ENCODE results near the gene TMEM232.
"Not testable (repeated sequence)": the region's sequence is repeated elsewhere in the genome, so short reads cannot be mapped to it uniquely, and the experiment has no call there.

TMEM232 gene

DNA sequence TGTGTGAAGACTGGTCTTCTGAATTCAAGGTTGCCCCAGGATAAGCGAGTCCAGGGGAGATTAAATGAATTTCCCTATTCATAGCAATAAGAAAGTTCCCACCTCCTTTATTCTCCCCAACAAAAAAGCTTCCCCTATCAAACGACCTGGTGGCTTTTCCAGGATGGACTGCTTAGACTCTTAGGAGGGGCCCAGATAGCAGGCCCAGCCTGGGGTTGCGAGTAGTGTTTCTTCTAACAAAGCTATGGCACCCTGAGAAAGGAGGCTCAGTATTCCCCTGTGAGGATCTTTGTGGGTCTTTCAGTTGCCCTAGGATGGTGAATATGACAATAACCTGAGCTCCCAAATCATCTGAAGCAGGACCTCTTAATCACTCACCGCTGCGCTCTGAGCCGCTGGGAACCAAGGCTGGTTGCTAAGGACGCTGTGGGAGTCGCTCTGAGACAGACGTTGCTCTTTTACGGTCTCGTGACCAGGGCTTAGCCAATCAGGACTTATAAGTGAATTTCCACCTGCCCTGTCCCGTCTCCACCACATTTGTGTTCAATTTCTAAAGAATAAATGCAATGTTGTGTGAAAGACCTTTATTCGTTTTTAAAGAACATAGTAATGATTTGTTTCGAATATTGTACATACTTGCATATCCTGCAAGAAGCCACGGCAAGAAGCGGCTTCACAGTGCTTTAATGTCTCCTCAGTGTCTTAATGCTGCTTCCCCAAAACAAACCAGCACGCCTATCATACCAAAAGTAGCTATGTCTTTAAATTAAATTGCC, at the start of gene TMEM232:
Gene TMEM232, minus strand, starts transcription at position 423 of the 776 bp plus-strand sequence. CDS start 59,319 bp downstream, outside the sequence.
- peak; percentile 63 to 95 (median 84) for DNase-seq
- intact Hi-C loops (cut with DNase I) = no loop called here

GRCh38 chr5:110770286-110770685, 43.8 kb upstream of the TMEM232 start:
- no peak for DNase-seq

DNA sequence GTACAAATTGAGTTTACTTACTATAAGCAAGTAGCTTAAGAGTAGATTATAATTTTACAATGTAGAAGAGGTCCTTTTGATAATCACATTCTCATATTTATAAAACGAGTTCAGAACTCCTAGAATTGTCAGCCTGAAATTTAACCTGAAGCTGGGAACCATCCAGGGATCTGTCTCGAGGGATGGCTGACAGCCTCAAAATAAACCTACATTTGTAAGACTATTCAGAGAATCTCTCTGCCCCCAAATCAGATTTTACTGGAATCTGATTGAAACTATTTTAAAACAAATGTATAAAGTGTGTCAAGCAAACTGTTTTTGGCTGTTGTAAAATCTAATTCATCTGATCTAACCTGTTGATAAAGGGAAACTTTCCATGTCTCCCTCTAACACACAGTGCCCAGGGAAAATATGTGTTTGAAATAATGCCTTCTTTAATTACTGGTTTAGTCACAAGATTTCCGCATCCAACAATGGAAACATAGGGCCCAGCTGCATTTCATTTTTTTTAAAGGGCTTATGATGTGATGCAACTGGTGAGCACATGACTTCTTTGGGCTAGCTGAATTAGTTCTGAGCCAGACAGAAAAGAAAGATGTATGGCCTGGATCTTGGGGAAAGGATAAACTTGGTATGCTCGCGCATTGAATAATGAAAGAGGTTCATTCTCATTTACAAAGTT, 42.7 kb upstream of the TMEM232 start:
- no peak for DNase-seq
- intact Hi-C loops (cut with DNase I) = no loop called here

More at GRCh38 chr5:110770286-110770685, 43.8 kb upstream of the TMEM232 start:
- intact Hi-C loops (cut with DNase I) = no loop called here

DNA sequence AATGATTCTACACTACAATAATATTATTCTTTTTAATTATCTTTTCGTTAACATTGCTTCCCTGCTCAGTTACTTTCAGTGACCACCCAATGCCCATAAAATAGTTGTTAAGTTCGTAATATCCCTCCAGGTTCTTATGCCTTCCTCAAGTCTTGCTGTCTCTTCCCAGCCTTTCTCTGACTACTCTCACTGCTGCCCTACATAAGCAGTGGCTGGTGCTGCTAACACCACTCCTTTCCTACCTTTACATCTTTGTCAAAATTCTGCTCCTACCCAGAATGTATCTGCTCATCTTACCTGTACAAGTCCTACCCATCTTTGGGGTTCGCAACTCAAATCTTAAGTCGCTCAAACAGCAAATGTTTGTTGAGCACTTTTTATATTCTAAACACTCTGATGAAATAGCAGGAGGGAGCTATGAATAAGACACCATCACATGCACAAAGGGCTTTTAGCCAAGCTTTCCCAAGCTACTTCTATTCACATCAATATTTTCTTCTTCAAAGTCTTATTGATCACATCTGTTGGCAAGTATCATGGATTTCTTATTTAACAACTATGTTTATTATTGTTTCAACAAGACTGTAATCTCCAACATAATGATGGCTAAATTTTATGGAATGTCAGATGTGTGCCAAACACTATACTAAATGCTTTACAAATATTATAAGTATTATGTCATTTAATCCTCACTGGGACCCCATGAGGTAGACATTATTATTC, 41.8 kb upstream of the TMEM232 start:
- intact Hi-C loops (cut with DNase I) = no loop called here
- DNase-seq = no peak

GRCh38 chr5:110760158-110760557, 33.7 kb upstream of the TMEM232 start:
- DNase-seq = no peak
- intact Hi-C loops (cut with DNase I) = no loop called here

DNA sequence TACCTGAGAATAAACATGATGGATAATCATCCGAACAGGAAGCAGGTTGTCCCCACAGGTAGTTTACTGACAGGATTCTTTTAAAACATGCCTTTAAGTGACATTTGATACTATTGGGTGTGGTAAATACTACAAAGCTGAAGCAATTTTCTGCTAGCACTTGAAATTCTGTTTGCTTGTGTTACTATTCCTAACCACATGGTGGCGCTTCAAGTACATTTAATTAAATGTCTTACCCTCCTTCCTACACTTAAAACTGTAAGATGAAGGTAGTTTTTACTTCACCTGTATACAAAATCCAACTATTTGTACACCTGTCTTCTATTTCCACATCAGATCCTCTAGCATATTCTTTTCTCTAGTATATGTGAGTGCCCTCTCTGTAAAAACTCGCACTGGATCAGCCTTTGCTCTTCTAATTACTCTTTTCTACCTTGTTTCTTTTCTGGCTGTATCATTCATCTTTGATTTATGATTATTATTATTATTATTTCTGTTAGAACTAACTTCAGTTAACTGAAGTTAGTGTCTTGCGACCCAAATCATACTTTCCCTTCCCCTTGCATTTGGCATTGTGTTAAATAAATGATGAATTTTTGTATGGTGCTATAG, 30.8 kb upstream of the TMEM232 start:
- intact Hi-C loops (cut with DNase I) = no loop called here
- DNase-seq = peak in 11 of 42 donors; percentile 11 to 64 (median 26)

DNA sequence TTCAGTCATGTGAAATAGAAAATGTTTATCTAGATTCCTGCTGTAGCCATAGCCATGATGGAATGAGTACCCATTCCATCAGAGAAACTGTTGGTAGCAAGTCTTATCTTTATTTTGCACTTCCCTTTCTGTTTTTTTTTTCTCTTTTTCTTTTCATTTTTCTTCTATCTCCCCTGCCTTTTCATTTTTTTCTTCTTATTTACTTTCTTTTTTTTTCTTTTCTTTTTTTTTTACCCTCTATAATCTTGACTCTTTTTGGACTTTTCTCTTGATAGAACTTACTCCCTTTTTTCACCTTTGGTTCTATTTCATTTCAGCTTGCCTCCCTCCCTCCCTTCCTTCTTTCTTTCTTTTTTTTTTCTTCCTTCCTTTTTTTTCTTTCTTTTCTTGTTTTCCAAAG, 27.7 kb upstream of the TMEM232 start:
- intact Hi-C loops (cut with DNase I) = no loop called here

GRCh38 chr5:110753600-110753999, 27.1 kb upstream of the TMEM232 start:
- intact Hi-C loops (cut with DNase I) = no loop called here
- DNase-seq = no peak

More for the DNA sequence above, 27.7 kb upstream of the TMEM232 start:
- no peak for DNase-seq

DNA sequence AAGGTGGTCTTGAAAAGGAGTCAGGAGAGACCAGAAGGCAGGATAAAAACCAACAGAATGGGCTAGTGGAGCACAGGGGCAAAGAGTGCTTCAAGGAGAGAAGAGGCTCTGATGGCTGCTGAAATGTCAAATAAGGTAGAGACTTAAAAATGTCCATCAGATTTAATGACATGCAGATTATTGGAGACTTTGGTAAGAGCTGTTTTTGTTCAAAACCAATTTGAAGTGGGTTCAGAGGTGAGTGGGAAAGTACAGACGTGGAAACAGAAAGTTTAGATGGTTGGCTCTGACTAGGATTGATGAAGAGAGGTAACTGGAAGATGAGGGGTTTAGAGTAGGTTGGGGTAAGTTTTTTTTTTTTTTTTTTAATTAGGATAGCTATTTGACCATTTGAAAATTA, 26.5 kb upstream of the TMEM232 start:
- intact Hi-C loops (cut with DNase I) = no loop called here
- no peak for DNase-seq

DNA sequence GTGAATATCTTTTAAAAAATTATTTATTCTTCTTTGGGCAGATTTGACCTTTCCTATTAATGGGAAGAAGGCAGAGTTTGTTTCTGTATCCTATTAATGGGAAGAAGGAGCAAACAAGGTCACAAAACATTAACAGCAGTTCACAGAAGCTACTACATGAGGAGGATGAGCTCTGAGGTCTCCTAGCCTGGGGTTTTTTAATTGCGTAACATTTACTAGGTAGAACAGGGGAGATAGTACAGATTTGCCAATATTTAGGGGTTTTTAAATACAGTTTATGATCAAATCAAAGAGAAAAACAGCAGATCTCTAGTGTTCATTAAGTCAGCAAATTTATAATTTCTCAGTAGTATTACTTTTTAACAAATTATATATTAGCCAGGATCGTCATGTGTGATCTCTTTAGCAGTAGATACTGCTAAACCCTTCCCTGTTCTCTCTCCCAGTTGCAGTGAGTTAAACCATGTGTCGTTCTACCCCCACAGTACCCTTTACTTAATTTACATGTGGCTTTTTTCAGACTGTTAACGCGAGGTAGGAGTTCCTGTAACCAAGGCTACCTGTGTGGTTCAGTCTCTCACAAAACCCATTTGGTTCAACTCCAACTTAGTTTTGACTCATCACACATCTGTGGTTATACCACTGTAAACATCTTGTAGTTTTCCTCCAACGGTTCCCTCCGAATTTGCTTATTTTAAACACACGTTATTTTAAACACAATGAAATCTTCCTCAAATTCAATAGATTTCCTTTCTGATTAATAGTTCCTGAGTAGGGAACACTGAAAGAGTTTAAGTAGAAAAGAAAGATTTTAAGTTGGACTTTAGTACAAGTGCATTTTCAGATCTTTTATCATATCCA, 25.7 kb upstream of the TMEM232 start:
- intact Hi-C loops (cut with DNase I) = no loop called here

DNA sequence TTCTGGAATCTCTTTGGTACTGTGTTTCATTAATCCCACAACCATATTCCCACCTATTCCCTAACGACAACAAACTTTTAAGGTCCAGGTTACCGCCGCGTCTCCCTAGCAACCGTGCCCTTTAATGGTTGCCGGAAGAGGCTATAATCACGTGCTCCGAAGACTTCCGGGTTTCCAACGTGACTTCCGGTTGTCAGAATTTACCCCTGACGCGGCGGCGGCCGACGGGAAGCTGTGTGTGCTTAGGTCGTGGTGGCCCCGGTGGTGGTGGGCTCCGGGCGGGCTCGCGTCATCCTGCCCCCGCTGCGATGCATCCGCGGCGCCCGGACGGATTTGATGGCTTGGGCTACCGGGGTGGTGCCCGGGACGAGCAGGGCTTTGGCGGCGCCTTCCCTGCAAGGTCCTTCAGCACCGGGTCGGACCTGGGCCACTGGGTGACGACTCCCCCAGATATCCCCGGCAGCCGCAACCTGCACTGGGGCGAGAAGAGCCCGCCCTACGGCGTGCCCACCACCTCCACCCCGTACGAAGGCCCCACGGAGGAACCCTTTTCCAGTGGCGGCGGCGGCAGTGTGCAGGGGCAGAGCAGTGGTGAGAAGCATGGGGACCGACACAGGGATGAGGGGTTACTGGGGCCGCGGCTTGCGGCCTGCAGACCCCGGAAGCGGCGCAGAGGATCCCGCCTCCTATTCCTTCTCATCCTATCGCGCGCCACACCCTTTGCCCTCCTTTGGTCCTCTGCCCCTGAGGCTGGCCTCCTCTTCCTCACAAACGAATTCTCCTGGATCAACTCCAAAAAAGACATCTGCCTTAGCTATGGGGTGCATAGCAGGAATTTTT, 12.6 kb upstream of the TMEM232 start, which contains the start of gene SLC25A46:
Gene SLC25A46, plus strand, starts transcription at position 196 of the 840 bp plus-strand sequence. Its CDS starts 113 bp downstream, at position 309.
- peak; percentile 78 to 96 (median 88) for DNase-seq
- intact Hi-C loops (cut with DNase I) = no loop called here

More for the DNA sequence above, 25.7 kb upstream of the TMEM232 start:
- peak in 11 of 42 donors; percentile 6 to 59 (median 13) for DNase-seq

DNA sequence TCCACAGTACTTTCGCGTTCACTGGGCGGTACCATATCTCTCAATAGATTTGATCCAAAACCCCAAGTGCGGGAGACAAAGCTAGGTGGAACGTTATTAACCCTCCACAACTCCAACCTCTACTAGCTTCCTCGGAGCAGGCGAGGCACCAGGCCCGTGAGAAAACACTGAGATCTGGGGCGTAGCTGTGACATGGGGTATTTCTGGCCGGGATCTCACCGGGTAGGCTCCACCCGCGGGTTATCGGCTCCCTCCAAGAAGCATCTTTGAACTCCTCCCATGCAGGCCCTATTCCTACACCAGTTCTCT, 12.0 kb upstream of the TMEM232 start:
- DNase-seq = peak in 3 of 42 donors; percentile 30 to 60 (median 55)

DNA sequence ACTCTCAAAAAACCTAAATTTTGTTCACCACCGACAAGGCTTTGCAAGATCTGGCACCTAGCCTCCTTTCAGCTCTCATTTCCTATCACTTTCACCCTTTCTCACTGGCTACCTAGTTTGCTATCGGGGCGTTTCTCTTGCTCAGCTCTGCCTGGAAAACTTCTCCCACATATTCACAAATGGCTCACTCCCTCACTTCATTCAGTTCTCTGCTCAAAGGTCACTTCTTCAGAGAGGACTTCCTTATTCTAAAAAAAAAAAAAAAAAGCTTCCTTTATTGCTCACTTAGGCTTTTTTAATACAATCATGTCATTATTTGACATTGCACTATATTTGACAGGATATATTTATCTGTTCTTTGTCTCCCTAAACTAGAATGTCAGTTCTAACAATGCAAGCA, 10.3 kb upstream of the TMEM232 start:
- intact Hi-C loops (cut with DNase I) = no loop called here

More for the DNA sequence above, 12.0 kb upstream of the TMEM232 start:
- intact Hi-C loops (cut with DNase I) = no loop called here

DNA sequence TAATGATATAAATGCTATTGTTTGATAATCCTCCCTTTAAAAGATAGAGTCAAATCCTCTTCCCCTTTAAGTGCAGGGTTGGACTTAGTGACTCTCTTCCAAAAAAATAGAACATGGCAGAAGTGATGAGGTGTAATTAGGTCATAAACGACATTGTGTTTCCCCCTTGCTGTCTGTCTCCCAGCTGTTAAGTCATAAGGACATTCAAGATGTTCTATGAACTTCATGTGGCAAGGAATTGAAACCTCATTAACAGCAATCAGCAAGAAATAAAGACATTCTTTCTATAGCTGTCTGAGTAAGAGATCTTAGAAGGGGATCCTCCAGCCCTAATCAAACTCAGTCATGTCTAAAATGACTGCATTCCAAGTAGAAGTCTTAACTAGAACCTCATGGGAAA, 9.1 kb upstream of the TMEM232 start:
- intact Hi-C loops (cut with DNase I) = no loop called here

More for the DNA sequence above, 10.3 kb upstream of the TMEM232 start:
- DNase-seq = peak in 1 of 42 donors; percentile 37

GRCh38 chr5:110734101-110734500, 7.6 kb upstream of the TMEM232 start:
- intact Hi-C loops (cut with DNase I) = no loop called here
- no peak for DNase-seq

More for the DNA sequence above, 9.1 kb upstream of the TMEM232 start:
- no peak for DNase-seq

GRCh38 chr5:110731499-110731898, 5.0 kb upstream of the TMEM232 start:
- intact Hi-C loops (cut with DNase I); DNase-seq: not testable (repeated sequence)

GRCh38 chr5:110727025-110727314, 499 bp upstream of the TMEM232 start:
- no peak for DNase-seq
- intact Hi-C loops (cut with DNase I) = no loop called here

GRCh38 chr5:110718311-110718710, 8.2 kb downstream of the TMEM232 start:
- intact Hi-C loops (cut with DNase I) = no loop called here
- no peak for DNase-seq
